NT2/D1 (cell line): ENCODE results near the gene MYLK.

Experiments used
- DNase-seq: peaks from one replicate; pipeline ENCODE4 v3.0.0-alpha.2; 2011; ENCODE audit warnings: low read depth, low spot score
- H3K27me3 ChIP-seq: 2 replicates; pipeline ENCODE4 v1.6.0; 2011; ENCODE audit warnings: mild to moderate bottlenecking; ENCODE audit not compliant: insufficient read length, insufficient read depth
- H3K36me3 ChIP-seq: 2 replicates; pipeline ENCODE4 v1.6.1; 2011; ENCODE audit warnings: mild to moderate bottlenecking, low read length, mixed read lengths; ENCODE audit not compliant: insufficient read depth, insufficient read length
- H3K4me1 ChIP-seq: 2 replicates; pipeline ENCODE4 v1.5.1; 2011; ENCODE audit not compliant: insufficient read depth, insufficient read length
- H3K4me3 ChIP-seq: 2 replicates; pipeline ENCODE4 v1.5.1; 2011; ENCODE audit warnings: low read depth; ENCODE audit not compliant: insufficient read length
- H3K9ac ChIP-seq: 2 replicates; pipeline ENCODE4 v1.6.0; 2011; ENCODE audit warnings: low read depth; ENCODE audit not compliant: insufficient read length
- H3K9me3 ChIP-seq: 2 replicates; pipeline ENCODE4 v1.5.1; 2011; ENCODE audit warnings: mild to moderate bottlenecking, low read length; ENCODE audit not compliant: insufficient read depth
- SUZ12 ChIP-seq: IDR thresholded peaks from 2 replicates; pipeline ENCODE4 v1.6.1; 2011; ENCODE audit not compliant: insufficient read length, insufficient read depth; ENCODE audit errors: extremely low read depth
- YY1 ChIP-seq: IDR thresholded peaks from 2 replicates; pipeline ENCODE4 v1.6.1; 2011; ENCODE audit not compliant: insufficient read length, insufficient read depth
- ZNF274 ChIP-seq: IDR thresholded peaks from 2 replicates; pipeline ENCODE4 v1.6.1; 2011; ENCODE audit warnings: mild to moderate bottlenecking, low read depth, low read length

The MYLK gene

DNA sequence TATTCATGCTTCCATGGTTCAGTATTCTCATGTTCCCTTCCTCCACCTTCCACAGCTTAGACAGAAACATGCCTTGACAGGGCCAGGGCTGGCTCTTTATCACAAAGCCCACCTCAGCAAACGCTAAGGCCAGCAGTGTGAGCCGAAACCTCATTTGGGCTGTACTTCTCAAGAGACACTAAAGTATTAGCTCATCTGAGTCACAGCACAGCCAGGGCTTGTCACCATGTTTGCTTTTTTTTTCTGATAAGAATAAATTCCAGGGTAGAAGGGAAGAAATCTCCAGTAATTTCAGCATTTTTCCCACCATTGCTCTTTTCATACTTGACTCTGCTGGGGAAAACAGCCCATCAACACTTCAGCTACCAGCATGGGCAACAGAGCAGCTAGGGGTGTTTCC is 95.4 kb downstream of the MYLK start:
- Histone ChIP-seq H3K4me1 (peaks cover 11% of the 10 kb centered on the region), H3K9me3 (no peaks in the 10 kb centered on the region), H3K27me3 (no peaks in the 10 kb centered on the region), H3K36me3 (peaks cover 6% of the 10 kb centered on the region), H3K4me3 (no peak overlapping the region), H3K9ac (no peak overlapping the region)
- no peak for DNase-seq
- no peak for TF ChIP-seq YY1
- no peak for TF ChIP-seq SUZ12
- no peak for TF ChIP-seq ZNF274

DNA sequence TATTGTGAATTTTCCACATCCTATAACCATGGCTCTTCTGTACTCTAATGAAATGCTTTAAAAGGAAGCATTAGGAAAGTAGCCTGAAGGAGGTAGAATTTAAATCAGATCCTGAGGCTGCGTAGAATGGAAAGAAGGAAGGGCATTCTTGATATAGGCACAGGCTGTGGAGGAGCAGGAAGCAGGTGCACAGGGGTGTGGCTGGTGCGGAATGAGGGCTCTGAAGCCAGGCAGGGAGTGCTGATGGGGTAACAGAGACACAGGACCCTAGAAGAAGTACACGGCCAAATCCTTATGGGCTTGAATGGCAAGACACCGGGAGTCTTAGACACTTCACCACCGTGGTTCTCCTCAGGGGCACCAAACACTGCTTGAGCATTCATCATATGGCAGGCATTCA is 97.0 kb downstream of the MYLK start:
- DNase-seq: no peak
- no peak overlapping the region for H3K4me3 ChIP-seq
- TF ChIP-seq ZNF274: no peak
- TF ChIP-seq YY1: no peak
- TF ChIP-seq SUZ12: no peak
- H3K9ac ChIP-seq: no peak overlapping the region
- H3K9me3 ChIP-seq: no peaks in the 10 kb centered on the region
- peaks cover 6% of the 10 kb centered on the region for H3K36me3 ChIP-seq
- no peaks in the 10 kb centered on the region for H3K27me3 ChIP-seq
- H3K4me1 ChIP-seq: peaks cover 11% of the 10 kb centered on the region

GRCh38 chr3:123785602-123786001 is 98.5 kb downstream of the MYLK start:
- H3K9ac ChIP-seq: no peak overlapping the region
- H3K9me3 ChIP-seq: no peaks in the 10 kb centered on the region
- no peaks in the 10 kb centered on the region for H3K27me3 ChIP-seq
- peaks cover 11% of the 10 kb centered on the region for H3K4me1 ChIP-seq
- no peak for DNase-seq
- H3K36me3 ChIP-seq: peaks cover 6% of the 10 kb centered on the region
- H3K4me3 ChIP-seq: no peak overlapping the region
- no peak for TF ChIP-seq YY1
- TF ChIP-seq ZNF274: no peak
- TF ChIP-seq SUZ12: no peak

DNA sequence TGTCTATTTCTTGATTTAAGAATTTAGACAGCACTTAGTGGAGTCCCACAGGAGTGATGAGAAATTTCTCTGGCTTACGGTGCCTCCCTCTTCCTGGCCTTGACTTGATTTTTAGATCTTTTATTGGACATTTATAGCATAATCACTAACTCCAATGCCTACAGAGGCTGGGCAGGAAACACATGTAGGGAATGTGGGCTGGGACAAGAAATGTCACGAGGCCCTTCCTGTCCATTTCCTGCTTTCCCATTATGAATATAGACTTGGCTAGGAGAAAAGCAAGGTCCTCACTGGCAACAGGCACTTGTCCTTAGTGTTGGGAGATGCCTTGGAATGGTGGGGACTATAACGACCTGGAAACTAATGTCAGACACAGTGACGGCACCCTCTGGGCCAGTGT is 100.3 kb downstream of the MYLK start:
- H3K36me3 ChIP-seq: peaks cover 6% of the 10 kb centered on the region
- H3K27me3 ChIP-seq: no peaks in the 10 kb centered on the region
- no peak for DNase-seq
- no peak overlapping the region for H3K4me3 ChIP-seq
- TF ChIP-seq ZNF274: no peak
- TF ChIP-seq YY1: no peak
- no peak for TF ChIP-seq SUZ12
- no peak overlapping the region for H3K9ac ChIP-seq
- H3K4me1 ChIP-seq: peaks cover 3% of the 10 kb centered on the region
- no peaks in the 10 kb centered on the region for H3K9me3 ChIP-seq

DNA sequence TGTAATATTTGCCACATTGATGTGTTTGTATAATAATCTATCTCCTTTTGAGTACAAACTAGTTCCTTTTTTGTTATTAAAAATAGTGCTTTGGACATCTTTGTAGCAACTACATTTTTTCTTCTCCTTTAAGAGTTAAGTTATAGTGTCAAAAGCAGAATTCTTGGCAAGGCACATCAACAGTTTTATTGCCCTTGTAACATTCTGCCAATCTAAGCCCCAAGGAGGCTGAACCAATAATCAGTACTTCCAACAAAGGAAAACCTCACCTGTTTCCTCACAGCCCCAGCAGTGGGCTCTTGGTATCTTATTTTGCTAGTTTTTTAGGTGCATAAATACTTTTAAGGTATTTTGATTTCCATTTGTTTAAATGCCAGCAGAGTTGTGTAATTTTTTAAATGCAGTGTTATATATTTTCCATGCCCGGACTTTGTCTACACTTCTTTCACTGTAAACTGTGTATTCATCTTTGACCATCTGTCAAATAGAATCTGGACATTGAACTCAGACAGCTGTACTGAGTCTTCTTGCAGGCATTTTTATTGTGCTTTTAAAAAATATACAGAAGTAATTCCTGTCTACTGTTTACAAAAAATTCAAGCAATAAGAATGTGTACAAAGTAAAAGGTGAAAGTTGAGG is 101.0 kb downstream of the MYLK start:
- Histone ChIP-seq H3K9me3 (no peaks in the 10 kb centered on the region), H3K9ac (no peak overlapping the region), H3K4me1 (no peaks in the 10 kb centered on the region), H3K27me3 (no peaks in the 10 kb centered on the region), H3K36me3 (peaks cover 6% of the 10 kb centered on the region), H3K4me3 (no peak overlapping the region)
- TF ChIP-seq ZNF274 (no peak), SUZ12 (no peak), YY1 (no peak)
- no peak for DNase-seq

DNA sequence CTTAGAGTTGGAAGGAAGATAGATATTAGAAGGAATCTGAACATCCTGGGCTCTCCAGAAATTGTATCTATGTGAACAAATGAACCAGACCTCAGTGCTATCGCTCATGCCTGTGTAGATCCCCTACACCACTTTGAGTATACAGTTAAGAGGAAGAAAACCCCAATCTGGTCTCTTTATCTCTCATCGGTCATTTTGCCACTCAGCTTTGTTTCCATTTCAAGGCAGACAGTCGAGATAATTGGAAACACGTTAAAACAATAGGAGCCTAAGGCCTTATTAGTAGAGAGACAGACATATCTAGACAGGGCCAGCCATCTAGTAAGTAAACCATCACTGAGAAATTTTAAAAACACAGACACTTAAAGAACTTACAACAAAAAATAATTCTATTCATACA is 101.6 kb downstream of the MYLK start:
- H3K36me3 ChIP-seq: peaks cover 6% of the 10 kb centered on the region
- TF ChIP-seq YY1: no peak
- TF ChIP-seq SUZ12: no peak
- H3K4me1 ChIP-seq: no peaks in the 10 kb centered on the region
- no peaks in the 10 kb centered on the region for H3K9me3 ChIP-seq
- H3K27me3 ChIP-seq: no peaks in the 10 kb centered on the region
- no peak overlapping the region for H3K9ac ChIP-seq
- DNase-seq: no peak
- H3K4me3 ChIP-seq: no peak overlapping the region

GRCh38 chr3:123781571-123782275 is 102.4 kb downstream of the MYLK start:
- no peak for DNase-seq
- H3K9ac ChIP-seq: no peak overlapping the region

More at GRCh38 chr3:123781571-123782275, 102.4 kb downstream of the MYLK start:
- no peaks in the 10 kb centered on the region for H3K9me3 ChIP-seq
- H3K27me3 ChIP-seq: no peaks in the 10 kb centered on the region
- TF ChIP-seq YY1 (no peak), SUZ12 (no peak), ZNF274 (no peak)
- no peaks in the 10 kb centered on the region for H3K36me3 ChIP-seq
- no peak overlapping the region for H3K4me3 ChIP-seq
- no peaks in the 10 kb centered on the region for H3K4me1 ChIP-seq
